ENCODE measurements around the gene ZBED4.
A peak's percentile ranks its signal among the peaks of the same experiment; 100 is the strongest.

The ZBED4 gene

GRCh38 chr22:49827271-49827852 lies 26.3 kb upstream of the ZBED4 start:
- in situ Hi-C loops (cut with HindIII; ENCODE audit: low sequenced_read_pairs) = no loop called here
- DNase-seq (ENCODE audit: low read depth, low spot score) = no peak
- H3K4me3 ChIP-seq (ENCODE audit: low read depth, low read length) = peak overlapping the region; percentile 72
- no peak for TF ChIP-seq CTCF (IDR thresholded peaks at IDR 0.05; ENCODE audit: low read depth, low read length)

DNA sequence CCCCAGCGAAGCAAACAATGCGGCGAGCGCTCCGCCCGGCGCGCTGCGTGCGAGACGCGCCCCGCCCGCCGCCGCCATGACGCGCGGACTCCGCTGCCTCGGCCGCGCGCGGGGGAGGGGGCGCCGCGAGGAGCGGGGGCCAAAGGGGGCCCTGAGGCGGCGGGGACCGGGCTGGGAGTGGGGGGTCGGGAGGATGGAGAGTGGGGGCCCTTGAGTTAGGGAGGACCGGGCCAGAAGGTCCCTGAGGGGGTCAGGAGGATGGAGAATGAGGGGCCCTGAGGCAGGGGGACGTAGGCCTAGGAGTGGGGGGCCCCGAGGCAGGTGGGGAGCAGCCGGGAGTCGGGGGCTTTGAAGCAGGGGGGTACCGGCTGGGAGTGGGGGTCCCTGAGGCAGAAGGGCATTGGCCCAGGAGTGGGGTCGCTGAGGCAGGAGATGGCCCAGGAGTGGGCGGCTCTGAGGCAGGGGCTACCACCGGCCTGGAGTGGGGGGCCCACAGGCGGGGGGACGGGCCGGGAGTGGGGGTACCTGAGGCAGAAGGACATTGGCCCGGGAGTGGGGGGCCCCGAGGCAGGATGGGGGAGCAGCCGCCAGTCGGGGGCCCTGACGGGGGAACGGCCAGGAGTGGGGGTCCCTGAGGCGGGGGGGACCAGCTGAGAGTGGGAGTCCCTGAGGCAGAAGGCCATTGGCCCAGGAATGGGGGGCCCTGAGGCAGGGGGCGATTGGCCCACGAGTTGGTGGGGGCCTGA lies 25.6 kb upstream of the ZBED4 start, which contains the start of gene BRD1:
Gene BRD1 (minus strand): TSS at position 21 of the 746 bp plus-strand sequence. CDS start 3,556 bp downstream, outside the sequence.
- H3K4me3 ChIP-seq (ENCODE audit: low read depth, low read length) = peak within 1 kb of the TSS; percentile 72
- TF ChIP-seq CTCF (IDR thresholded peaks at IDR 0.05; ENCODE audit: low read depth, low read length) = no peak
- peak; percentile 51 for DNase-seq (ENCODE audit: low read depth, low spot score)
- in situ Hi-C loops (cut with HindIII; ENCODE audit: low sequenced_read_pairs) = no loop called here

DNA sequence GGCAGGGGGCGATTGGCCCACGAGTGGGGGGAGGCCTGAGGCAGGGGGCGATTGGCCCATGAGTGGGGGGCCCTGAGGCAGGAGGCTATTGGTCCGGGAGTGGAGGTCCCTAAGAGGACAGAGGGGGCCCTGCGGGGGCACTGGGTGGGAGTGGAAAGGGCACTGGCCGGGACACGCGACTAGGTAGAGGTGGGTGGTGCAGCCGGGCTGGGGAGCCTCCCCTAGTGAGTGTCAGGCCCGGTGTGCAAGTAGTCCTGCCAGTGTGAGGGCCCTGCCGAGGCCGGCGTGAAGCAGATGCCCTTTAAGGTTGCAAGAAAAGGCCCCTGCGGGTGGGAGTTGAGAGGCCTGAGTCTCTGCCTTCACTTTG lies 25.1 kb upstream of the ZBED4 start:
- in situ Hi-C loops (cut with HindIII; ENCODE audit: low sequenced_read_pairs) = no loop called here
- H3K4me3 ChIP-seq (ENCODE audit: low read depth, low read length) = no peak overlapping the region
- no peak for DNase-seq (ENCODE audit: low read depth, low spot score)
- no peak for TF ChIP-seq CTCF (IDR thresholded peaks at IDR 0.05; ENCODE audit: low read depth, low read length)

DNA sequence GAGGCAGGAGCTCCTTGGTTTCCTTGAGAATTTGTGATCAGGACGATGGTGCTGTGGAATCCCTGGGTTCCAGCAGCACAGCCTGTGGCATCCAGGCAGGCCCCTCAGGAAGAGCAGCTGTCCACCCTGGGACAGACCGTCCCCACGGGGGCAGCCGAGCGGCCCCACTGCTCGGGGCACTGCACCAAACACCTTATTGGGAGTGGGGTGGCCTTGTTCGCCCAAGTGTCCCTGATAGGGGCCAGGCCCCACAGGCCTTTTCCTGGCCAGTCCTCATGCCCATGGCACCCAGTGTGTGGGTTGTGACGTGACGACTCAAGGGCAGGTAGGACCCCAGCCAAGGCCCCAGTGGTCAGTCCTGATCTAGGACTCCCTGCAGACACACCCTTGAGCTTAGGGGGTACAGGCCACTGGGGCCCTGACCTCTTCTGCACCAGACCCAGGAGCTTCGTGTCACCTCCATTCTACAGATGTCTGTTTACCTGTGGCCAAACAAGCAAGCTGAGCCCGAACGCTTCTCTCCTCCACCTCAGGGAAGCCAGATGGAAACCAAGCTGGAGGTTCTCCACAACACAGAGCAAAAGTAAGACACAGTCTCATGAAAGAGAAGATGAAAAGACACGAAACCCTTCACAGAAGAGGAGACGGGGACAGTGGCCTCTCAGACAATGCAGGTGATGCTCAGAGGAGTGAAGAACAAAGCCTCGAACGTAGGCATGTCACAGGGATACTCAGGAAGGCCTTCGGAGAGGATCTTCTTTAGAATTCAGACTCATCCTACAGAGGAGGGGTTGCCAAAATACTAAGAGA lies 24.4 kb upstream of the ZBED4 start:
- H3K4me3 ChIP-seq (ENCODE audit: low read depth, low read length) = no peak overlapping the region
- no peak for DNase-seq (ENCODE audit: low read depth, low spot score)
- no peak for TF ChIP-seq CTCF (IDR thresholded peaks at IDR 0.05; ENCODE audit: low read depth, low read length)
- in situ Hi-C loops (cut with HindIII; ENCODE audit: low sequenced_read_pairs) = no loop called here

GRCh38 chr22:49833340-49834007 lies 20.2 kb upstream of the ZBED4 start:
- in situ Hi-C loops (cut with HindIII; ENCODE audit: low sequenced_read_pairs) = no loop called here
- TF ChIP-seq CTCF (IDR thresholded peaks at IDR 0.05; ENCODE audit: low read depth, low read length) = no peak
- no peak overlapping the region for H3K4me3 ChIP-seq (ENCODE audit: low read depth, low read length)
- no peak for DNase-seq (ENCODE audit: low read depth, low spot score)
